ENCODE data around the gene PFKFB4.

DNA sequence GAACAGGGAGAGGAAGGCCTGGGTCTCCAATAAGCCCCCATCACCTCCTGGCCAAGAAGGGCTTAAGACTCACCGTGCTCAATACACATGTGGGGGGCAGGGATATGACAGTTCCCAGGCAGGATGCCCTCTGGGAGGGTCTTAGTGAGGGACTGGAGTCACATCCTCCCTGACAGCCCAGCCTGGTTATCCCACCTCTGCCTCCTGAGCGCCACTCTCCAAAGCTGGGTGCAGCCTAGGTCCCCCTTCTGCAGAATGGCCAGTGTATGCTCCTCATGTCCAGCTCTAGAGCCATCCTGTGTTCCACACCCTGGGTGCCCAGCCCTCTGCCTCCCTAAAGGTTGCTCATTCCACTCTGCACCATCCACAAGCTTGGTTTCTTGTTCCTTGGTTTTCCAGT is 51.5 kb downstream of the PFKFB4 start:
- TF ChIP-seq SUZ12 (IDR thresholded peaks at IDR 0.05; ENCODE audit: extremely low read depth, insufficient read depth, insufficient read length) (no peak), ZNF274 (IDR thresholded peaks at IDR 0.05; ENCODE audit: low read depth, low read length) (no peak), YY1 (IDR thresholded peaks at IDR 0.05; ENCODE audit: insufficient read depth, insufficient read length) (no peak)

All from NT2/D1 (cell line).